Neural cell (in vitro differentiated cells): ENCODE data around the gene SIGLEC15. TPM values are rescaled to one million over a fixed set of nuclear protein-coding genes. Genes with fewer than 3 reads are reported as not detected.

Experiments
- H2AFZ ChIP-seq: fragments of 200-600, 300-800 bp; sonication (generic), shearing (Covaris generic); 2 replicates; pipeline ENCODE4 v1.6.0; 2014; ENCODE audit warnings: low read depth, mild to moderate bottlenecking, antibody characterized with exemption, low read length, moderate library complexity
- H3F3A ChIP-seq: fragments of 200-600 bp; shearing (Covaris generic); 2 replicates; pipeline ENCODE4 v1.6.1; 2016; ENCODE audit warnings: mild to moderate bottlenecking, moderate library complexity, mixed read lengths, antibody characterized with exemption, low read length; ENCODE audit not compliant: insufficient read depth, poor library complexity, severe bottlenecking
- H3K27ac ChIP-seq: fragments of 200-600, 300-800 bp; sonication (generic), shearing (Covaris generic); 2 replicates; pipeline ENCODE4 v1.5.1; 2014; ENCODE audit warnings: mild to moderate bottlenecking, low read length, moderate library complexity
- H3K27me3 ChIP-seq: fragments of 300-800, 200-600 bp; sonication (generic), shearing (Covaris generic); 2 replicates; pipeline ENCODE4 v1.6.0; 2014; ENCODE audit warnings: mild to moderate bottlenecking, low read depth, low read length, moderate library complexity; ENCODE audit not compliant: insufficient read depth
- H3K36me3 ChIP-seq: fragments of 300-800, 200-600 bp; sonication (generic), shearing (Covaris generic); 2 replicates; pipeline ENCODE4 v1.5.1; 2014; ENCODE audit warnings: mild to moderate bottlenecking, antibody characterized with exemption, low read length, moderate library complexity; ENCODE audit not compliant: insufficient read depth
- H3K4me2 ChIP-seq: fragments of 300-800, 200-600 bp; sonication (generic), shearing (Covaris generic); 2 replicates; pipeline ENCODE4 v1.6.0; 2014; ENCODE audit warnings: mild to moderate bottlenecking, low read length
- H3K4me3 ChIP-seq: fragments of 300-800, 200-600 bp; sonication (generic), shearing (Covaris generic); 2 replicates; pipeline ENCODE4 v1.5.1; 2014; ENCODE audit warnings: mild to moderate bottlenecking, low read length, moderate library complexity
- H3K79me2 ChIP-seq: fragments of 200-600 bp; shearing (Covaris generic); replicated peaks from 2 replicates; pipeline ENCODE4 v1.6.0; 2014; ENCODE audit warnings: mild to moderate bottlenecking, low read length, moderate library complexity; ENCODE audit not compliant: insufficient read depth
- H3K9ac ChIP-seq: fragments of 300-800, 200-600 bp; sonication (generic), shearing (Covaris generic); 2 replicates; pipeline ENCODE4 v1.6.1; 2016; ENCODE audit warnings: mild to moderate bottlenecking, low read length, mixed read lengths
- H3K9me2 ChIP-seq: fragments of 200-600 bp; shearing (Covaris generic); 2 replicates; pipeline ENCODE4 v1.6.1; 2016; ENCODE audit warnings: mild to moderate bottlenecking, low read length, mixed read lengths; ENCODE audit not compliant: insufficient read depth
- H3K9me3 ChIP-seq: fragments of 200-600, 300-800 bp; sonication (generic), shearing (Covaris generic); 2 replicates; pipeline ENCODE4 v1.6.1; 2016; ENCODE audit warnings: mild to moderate bottlenecking, mixed run types, low read length, moderate library complexity, mixed read lengths
- H4K20me1 ChIP-seq: fragments of 200-600 bp; shearing (Covaris generic); 2 replicates; pipeline ENCODE4 v1.6.1; 2016; ENCODE audit warnings: mild to moderate bottlenecking, mixed run types; ENCODE audit not compliant: insufficient read depth
- EP300 ChIP-seq: fragments of 450-650 bp; conservative IDR thresholded peaks from 2 replicates; pipeline ENCODE4 v1.6.1; 2014; ENCODE audit warnings: antibody characterized with exemption, mild to moderate bottlenecking, moderate library complexity; ENCODE audit not compliant: poor library complexity, severe bottlenecking
- EZH2 ChIP-seq: fragments of 200-600, 300-800 bp; shearing (Covaris generic), sonication (generic); IDR thresholded peaks from 2 replicates; pipeline ENCODE4 v1.6.1; 2014; ENCODE audit warnings: antibody characterized with exemption, low read length, borderline replicate concordance, mild to moderate bottlenecking; ENCODE audit not compliant: insufficient read depth, poor library complexity, severe bottlenecking
- MXI1 ChIP-seq: fragments of 450-650 bp; conservative IDR thresholded peaks from 2 replicates; pipeline ENCODE4 v1.6.1; 2014; ENCODE audit warnings: antibody characterized with exemption, mild to moderate bottlenecking; ENCODE audit not compliant: poor library complexity, severe bottlenecking
- POLR2AphosphoS5 ChIP-seq: IDR thresholded peaks from 2 replicates; pipeline ENCODE4 v1.6.1; 2012
- RAD21 ChIP-seq: fragments of 450-650 bp; conservative IDR thresholded peaks from 2 replicates; pipeline ENCODE4 v1.6.1; 2014; ENCODE audit warnings: antibody characterized with exemption, mild to moderate bottlenecking, moderate library complexity
- SMC3 ChIP-seq: fragments of 450-650 bp; conservative IDR thresholded peaks from 2 replicates; pipeline ENCODE4 v1.6.1; 2014; ENCODE audit warnings: antibody characterized with exemption, mild to moderate bottlenecking, moderate library complexity; ENCODE audit not compliant: poor library complexity
- TAF1 ChIP-seq: IDR thresholded peaks from 2 replicates; pipeline ENCODE4 v1.6.1; 2012; ENCODE audit warnings: low read depth
- polyA plus RNA-seq: library from polyadenylated mRNA; depleted of rRNA; stranded (reverse); fragments of >200 nt; gene quantifications from 2 replicates; pipeline ENCODE4 v1.2.3, GENCODE V29; 2014
- TF ChIP-seq, protein P1 (sequence below): IDR thresholded peaks from 2 replicates; pipeline ENCODE4 v1.6.1; 2012; ENCODE audit warnings: borderline replicate concordance
- TF ChIP-seq, protein P2 (sequence below): fragments of 450-650 bp; IDR thresholded peaks from 2 replicates; pipeline ENCODE4 v1.5.1; 2014; ENCODE audit warnings: antibody characterized with exemption, mild to moderate bottlenecking, moderate library complexity; ENCODE audit not compliant: poor library complexity, severe bottlenecking

The SIGLEC15 gene
- polyA plus RNA-seq, 1 donor from 2014 or later, result not detected

DNA sequence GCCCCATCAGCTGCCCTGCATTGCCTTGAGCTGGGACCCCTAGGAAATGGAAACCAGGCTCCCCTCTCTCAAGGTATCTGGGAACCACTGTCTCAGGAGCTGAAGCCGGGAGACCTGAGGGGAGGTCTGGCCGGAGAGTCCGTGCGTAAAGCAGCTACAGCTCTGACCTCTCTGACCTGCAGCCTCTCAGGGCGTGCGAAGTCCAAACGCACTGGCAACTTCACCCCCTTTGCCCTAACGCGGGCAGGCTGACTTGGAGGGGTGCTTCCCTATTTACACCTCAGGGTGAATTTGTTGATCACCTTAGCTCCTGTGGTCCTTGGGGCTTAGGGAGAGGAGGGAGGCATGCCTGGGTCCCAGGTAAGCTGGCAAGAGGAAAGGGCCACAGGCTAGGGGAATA is 17.5 kb downstream of the SIGLEC15 start:
- TF ChIP-seq RAD21 (no peak), EP300 (no peak), POLR2AphosphoS5 (no peak), EZH2 (no peak), TAF1 (no peak), MXI1 (no peak), SMC3 (no peak)
- TF ChIP-seq, protein P1, sequence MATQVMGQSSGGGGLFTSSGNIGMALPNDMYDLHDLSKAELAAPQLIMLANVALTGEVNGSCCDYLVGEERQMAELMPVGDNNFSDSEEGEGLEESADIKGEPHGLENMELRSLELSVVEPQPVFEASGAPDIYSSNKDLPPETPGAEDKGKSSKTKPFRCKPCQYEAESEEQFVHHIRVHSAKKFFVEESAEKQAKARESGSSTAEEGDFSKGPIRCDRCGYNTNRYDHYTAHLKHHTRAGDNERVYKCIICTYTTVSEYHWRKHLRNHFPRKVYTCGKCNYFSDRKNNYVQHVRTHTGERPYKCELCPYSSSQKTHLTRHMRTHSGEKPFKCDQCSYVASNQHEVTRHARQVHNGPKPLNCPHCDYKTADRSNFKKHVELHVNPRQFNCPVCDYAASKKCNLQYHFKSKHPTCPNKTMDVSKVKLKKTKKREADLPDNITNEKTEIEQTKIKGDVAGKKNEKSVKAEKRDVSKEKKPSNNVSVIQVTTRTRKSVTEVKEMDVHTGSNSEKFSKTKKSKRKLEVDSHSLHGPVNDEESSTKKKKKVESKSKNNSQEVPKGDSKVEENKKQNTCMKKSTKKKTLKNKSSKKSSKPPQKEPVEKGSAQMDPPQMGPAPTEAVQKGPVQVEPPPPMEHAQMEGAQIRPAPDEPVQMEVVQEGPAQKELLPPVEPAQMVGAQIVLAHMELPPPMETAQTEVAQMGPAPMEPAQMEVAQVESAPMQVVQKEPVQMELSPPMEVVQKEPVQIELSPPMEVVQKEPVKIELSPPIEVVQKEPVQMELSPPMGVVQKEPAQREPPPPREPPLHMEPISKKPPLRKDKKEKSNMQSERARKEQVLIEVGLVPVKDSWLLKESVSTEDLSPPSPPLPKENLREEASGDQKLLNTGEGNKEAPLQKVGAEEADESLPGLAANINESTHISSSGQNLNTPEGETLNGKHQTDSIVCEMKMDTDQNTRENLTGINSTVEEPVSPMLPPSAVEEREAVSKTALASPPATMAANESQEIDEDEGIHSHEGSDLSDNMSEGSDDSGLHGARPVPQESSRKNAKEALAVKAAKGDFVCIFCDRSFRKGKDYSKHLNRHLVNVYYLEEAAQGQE, result no peak
- TF ChIP-seq, protein P2, sequence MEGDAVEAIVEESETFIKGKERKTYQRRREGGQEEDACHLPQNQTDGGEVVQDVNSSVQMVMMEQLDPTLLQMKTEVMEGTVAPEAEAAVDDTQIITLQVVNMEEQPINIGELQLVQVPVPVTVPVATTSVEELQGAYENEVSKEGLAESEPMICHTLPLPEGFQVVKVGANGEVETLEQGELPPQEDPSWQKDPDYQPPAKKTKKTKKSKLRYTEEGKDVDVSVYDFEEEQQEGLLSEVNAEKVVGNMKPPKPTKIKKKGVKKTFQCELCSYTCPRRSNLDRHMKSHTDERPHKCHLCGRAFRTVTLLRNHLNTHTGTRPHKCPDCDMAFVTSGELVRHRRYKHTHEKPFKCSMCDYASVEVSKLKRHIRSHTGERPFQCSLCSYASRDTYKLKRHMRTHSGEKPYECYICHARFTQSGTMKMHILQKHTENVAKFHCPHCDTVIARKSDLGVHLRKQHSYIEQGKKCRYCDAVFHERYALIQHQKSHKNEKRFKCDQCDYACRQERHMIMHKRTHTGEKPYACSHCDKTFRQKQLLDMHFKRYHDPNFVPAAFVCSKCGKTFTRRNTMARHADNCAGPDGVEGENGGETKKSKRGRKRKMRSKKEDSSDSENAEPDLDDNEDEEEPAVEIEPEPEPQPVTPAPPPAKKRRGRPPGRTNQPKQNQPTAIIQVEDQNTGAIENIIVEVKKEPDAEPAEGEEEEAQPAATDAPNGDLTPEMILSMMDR, result no peak
- Histone ChIP-seq H3K79me2 (no peaks in the 10 kb centered on the region), H3K27me3 (peaks cover 7% of the 10 kb centered on the region), H3K36me3 (no peaks in the 10 kb centered on the region), H3K4me2 (no peak overlapping the region), H3F3A (no peaks in the 10 kb centered on the region), H4K20me1 (no peaks in the 10 kb centered on the region), H2AFZ (no peak overlapping the region), H3K9ac (no peak overlapping the region), H3K9me2 (no peaks in the 10 kb centered on the region), H3K9me3 (no peaks in the 10 kb centered on the region), H3K27ac (no peak overlapping the region), H3K4me3 (no peak overlapping the region)

- H3F3A ChIP-seq, result no peaks in the 10 kb centered on the region
- H4K20me1 ChIP-seq, result no peaks in the 10 kb centered on the region
- no peak overlapping the region for H3K4me2 ChIP-seq
- no peaks in the 10 kb centered on the region for H3K9me2 ChIP-seq
- H3K27ac ChIP-seq, result no peak overlapping the region
- H3K9ac ChIP-seq, result no peak overlapping the region
- no peaks in the 10 kb centered on the region for H3K9me3 ChIP-seq
- no peak overlapping the region for H3K4me3 ChIP-seq
- H3K79me2 ChIP-seq, result no peaks in the 10 kb centered on the region
- no peak for TF ChIP-seq MXI1
- TF ChIP-seq, protein P1, result no peak
- H2AFZ ChIP-seq, result no peak overlapping the region
- H3K27me3 ChIP-seq, result no peaks in the 10 kb centered on the region
- H3K36me3 ChIP-seq, result no peaks in the 10 kb centered on the region
Measured at GRCh38 chr18:45844938-45845337, 19.5 kb downstream of the SIGLEC15 start.
